ENCODE measurements around the gene SDCBP2. TPM values are rescaled to one million over a fixed set of nuclear protein-coding genes. Genes with fewer than 3 reads are reported as not detected.

The SDCBP2 gene
- total and polyA plus RNA-seq, 10 of the 15 experiments (the other 5 are each of a cell fraction or from before 2014, with no cell fraction given), result 0.16 to 2.4 (median 1.1) TPM; not detected in 1

- SMC1A ChIA-PET (ENCODE audit: uncharacterized antibody, unreplicated experiment), result no interaction called here
- intact Hi-C loops (cut with micrococcal nuclease; ENCODE audit: unreplicated experiment), result no loop called here
Measured at GRCh38 chr20:1360094-1360846, 31.3 kb upstream of the SDCBP2 start.

More at GRCh38 chr20:1360094-1360846, 31.3 kb upstream of the SDCBP2 start:
- 97% methylated on average over 7 of the region's 7 CpGs for WGBS (ENCODE audit: insufficient coverage, insufficient replicate concordance, low lambda C conversion rate, missing lambda C conversion rate)
- ATAC-seq (no peak), DNase-seq (ENCODE audit: low read depth, low spot score) (no peak), FAIRE-seq (no peak)
- no peak overlapping the region for H3K9ac ChIP-seq (ENCODE audit: control insufficient read depth, insufficient read depth, low read length)
- H4K20me1 ChIP-seq (ENCODE audit: control insufficient read depth, insufficient read depth), result no peaks in the 10 kb centered on the region
- in situ Hi-C loops (cut with MboI), result no loop called here
- CTCF ChIA-PET, result interaction anchor here (0.6 kb wide), 1 partner anchor 28 kb away, joined by 3 read pairs; no protein-coding TSS in a partner anchor
- POLR2A ChIA-PET, result interaction anchor here (0.6 kb wide), 1 partner anchor 33 kb away, joined by 4 read pairs; no protein-coding TSS in a partner anchor
- no peak overlapping the region for H2AFZ ChIP-seq (ENCODE audit: control insufficient read depth, low read depth, low read length)
- RAD21 ChIA-PET (ENCODE audit: unreplicated experiment), result no interaction called here
- H3K4me1 ChIP-seq (ENCODE audit: control insufficient read depth, insufficient read depth, low read length), result peaks cover 11% of the 10 kb centered on the region
- H3K4me3 ChIP-seq, result no peak overlapping the region
- H3K27ac ChIP-seq (ENCODE audit: control insufficient read depth, insufficient read depth), result no peak overlapping the region
- peaks cover 5 to 14% of the 10 kb centered on the region in 2 experiments for H3K36me3 ChIP-seq (ENCODE audit: control insufficient read depth in 2 of 2, insufficient read depth in 2 of 2, low read length in 1 of 2)
- no peaks in the 10 kb centered on the region for H3K27me3 ChIP-seq (replicated peaks in 1 of 2; ENCODE audit: control insufficient read depth in 2 of 2, insufficient read depth in 2 of 2, low read length in 1 of 2)
- H3K79me2 ChIP-seq (ENCODE audit: control insufficient read depth, insufficient read depth, low read length), result peaks cover 4% of the 10 kb centered on the region
- no TSS peak for BruUV-seq (replicated peaks)
- no peak overlapping the region for H3K4me2 ChIP-seq (ENCODE audit: control insufficient read depth, insufficient read depth)
- no peaks in the 10 kb centered on the region; the same call in 2 of the 3 replicates for H3K9me3 ChIP-seq (replicated peaks; ENCODE audit: control insufficient read depth, insufficient read depth, low read length)
- TF ChIP-seq PRDM15 (CRISPR knock-in tag; IDR thresholded peaks at IDR 0.05), result no peak
- no peak for TF ChIP-seq SMARCA5 (IDR thresholded peaks at IDR 0.05)
- no peak for TF ChIP-seq SP1 (IDR thresholded peaks at IDR 0.05; ENCODE audit: low read depth, low read length)
- TF ChIP-seq POLR2AphosphoS5 (IDR thresholded peaks at IDR 0.05; ENCODE audit: low read length), result no peak
- no peak for TF ChIP-seq ZNF384 (IDR thresholded peaks at IDR 0.05; ENCODE audit: borderline replicate concordance, low read depth, low read length)
- no peak for TF ChIP-seq E2F4 (IDR thresholded peaks at IDR 0.05; ENCODE audit: low read depth, low read length)
- no peak for TF ChIP-seq CHD2 (IDR thresholded peaks at IDR 0.05; ENCODE audit: borderline replicate concordance, low read depth, low read length)
- no peak for TF ChIP-seq RELA (IDR thresholded peaks at IDR 0.05; ENCODE audit: borderline replicate concordance, partially characterized antibody)
- TF ChIP-seq MAX (IDR thresholded peaks at IDR 0.05; ENCODE audit: low read depth, low read length), result no peak
- TF ChIP-seq FOS (IDR thresholded peaks at IDR 0.05; ENCODE audit: borderline replicate concordance, extremely low read depth, insufficient read length), result no peak

Measured in GM12878 (cell line).